SU-DHL-6 (cell line): Measurements from ENCODE around the gene UBE4B.

ENCODE experiments used
- CTCF ChIP-seq: fragments of 200-600 bp; sonication (generic); IDR thresholded peaks from one replicate; pipeline ENCODE4 v1.5.1; 2017; ENCODE audit warnings: antibody characterized with exemption, mild to moderate bottlenecking, low read length, moderate library complexity; ENCODE audit not compliant: insufficient read depth, poor library complexity, severe bottlenecking
- EZH2phosphoT487 ChIP-seq: fragments of 200-600 bp; sonication (generic), shearing (Covaris generic); conservative IDR thresholded peaks from 2 replicates; pipeline ENCODE4 v1.6.1; 2018; ENCODE audit warnings: mild to moderate bottlenecking, antibody characterized with exemption, low read length, moderate library complexity, mixed read lengths

DNA sequence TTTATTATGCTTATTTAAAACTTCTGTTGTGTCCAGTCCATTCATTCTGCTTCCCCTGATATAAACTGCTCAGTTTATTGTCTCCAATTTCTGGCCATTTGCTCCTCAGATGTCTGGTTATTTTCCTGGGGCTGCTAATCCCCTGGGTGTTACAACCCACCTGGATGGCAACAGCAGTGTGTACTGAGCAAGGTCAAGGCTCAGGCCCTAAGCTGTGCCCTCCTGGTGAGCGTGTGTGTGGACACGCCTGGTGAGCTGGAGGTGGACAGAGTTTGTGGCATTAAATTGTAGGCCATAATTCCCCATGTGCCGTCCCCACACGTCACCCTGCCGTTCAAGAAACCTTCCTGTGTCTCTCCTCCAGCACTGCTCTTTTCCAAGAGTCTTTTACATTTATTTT lies 159.5 kb downstream of the UBE4B start:
- TF ChIP-seq CTCF = no peak
- TF ChIP-seq EZH2phosphoT487 = no peak
